ENCODE measurements around the gene CEP131. TPM values are rescaled to one million over a fixed set of nuclear protein-coding genes. Genes with fewer than 3 reads are reported as not detected.
A peak's percentile ranks its signal among the peaks of the same experiment; 100 is the strongest.

Gene CEP131
- total RNA-seq, 1 donor from 2014 or later: 35.1 TPM

DNA sequence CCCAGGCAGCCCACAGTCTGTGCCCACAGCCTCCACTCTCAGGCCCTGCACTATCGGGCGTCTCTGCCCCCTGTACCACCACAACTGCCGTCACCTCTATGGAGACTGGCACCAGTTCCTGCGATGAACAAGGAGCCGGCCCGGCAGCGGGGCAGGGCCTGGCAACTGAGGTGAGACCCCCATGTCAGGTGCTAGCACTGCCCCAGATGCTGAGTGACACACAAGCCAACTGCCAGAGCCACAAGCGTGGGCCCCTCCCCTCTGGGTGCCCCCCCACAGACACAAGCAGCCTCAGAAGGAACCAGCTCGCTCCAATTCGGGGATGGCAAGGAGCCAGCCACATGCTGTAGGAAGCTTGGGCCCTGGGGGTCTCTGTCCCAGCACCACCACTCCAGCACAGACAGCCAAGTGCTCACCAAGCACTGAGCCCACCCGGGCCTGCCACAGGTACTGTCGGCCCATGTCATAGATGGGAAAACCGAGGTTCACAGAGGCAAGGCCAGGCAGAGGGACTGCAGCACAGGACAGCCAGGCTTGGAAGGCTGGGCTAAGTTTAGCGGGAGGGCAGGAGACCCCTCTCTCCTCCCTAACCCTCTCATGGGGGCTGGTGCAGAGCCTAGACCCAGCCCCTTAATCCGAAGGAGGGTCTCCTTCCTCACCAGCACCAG, 58.9 kb downstream of the CEP131 start:
- peak; percentile 25 for DNase-seq
- TF ChIP-seq, protein P1, sequence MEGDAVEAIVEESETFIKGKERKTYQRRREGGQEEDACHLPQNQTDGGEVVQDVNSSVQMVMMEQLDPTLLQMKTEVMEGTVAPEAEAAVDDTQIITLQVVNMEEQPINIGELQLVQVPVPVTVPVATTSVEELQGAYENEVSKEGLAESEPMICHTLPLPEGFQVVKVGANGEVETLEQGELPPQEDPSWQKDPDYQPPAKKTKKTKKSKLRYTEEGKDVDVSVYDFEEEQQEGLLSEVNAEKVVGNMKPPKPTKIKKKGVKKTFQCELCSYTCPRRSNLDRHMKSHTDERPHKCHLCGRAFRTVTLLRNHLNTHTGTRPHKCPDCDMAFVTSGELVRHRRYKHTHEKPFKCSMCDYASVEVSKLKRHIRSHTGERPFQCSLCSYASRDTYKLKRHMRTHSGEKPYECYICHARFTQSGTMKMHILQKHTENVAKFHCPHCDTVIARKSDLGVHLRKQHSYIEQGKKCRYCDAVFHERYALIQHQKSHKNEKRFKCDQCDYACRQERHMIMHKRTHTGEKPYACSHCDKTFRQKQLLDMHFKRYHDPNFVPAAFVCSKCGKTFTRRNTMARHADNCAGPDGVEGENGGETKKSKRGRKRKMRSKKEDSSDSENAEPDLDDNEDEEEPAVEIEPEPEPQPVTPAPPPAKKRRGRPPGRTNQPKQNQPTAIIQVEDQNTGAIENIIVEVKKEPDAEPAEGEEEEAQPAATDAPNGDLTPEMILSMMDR (IDR thresholded peaks at IDR 0.05; ENCODE audit: partially characterized antibody, unreplicated experiment): no peak
- H3K4me1 Mint-ChIP-seq (ENCODE audit: low read depth, unreplicated experiment): peaks cover 9% of the 10 kb centered on the region
- H3K27ac Mint-ChIP-seq (ENCODE audit: unreplicated experiment): peak overlapping the region; percentile 82
- H3K36me3 Mint-ChIP-seq (ENCODE audit: unreplicated experiment): no peaks in the 10 kb centered on the region
- no peaks in the 10 kb centered on the region for H3K27me3 Mint-ChIP-seq (ENCODE audit: unreplicated experiment)
- H3K4me3 Mint-ChIP-seq (ENCODE audit: unreplicated experiment): peak overlapping the region; percentile 61
- peaks cover 2% of the 10 kb centered on the region for H3K9me3 Mint-ChIP-seq (ENCODE audit: unreplicated experiment)

DNA sequence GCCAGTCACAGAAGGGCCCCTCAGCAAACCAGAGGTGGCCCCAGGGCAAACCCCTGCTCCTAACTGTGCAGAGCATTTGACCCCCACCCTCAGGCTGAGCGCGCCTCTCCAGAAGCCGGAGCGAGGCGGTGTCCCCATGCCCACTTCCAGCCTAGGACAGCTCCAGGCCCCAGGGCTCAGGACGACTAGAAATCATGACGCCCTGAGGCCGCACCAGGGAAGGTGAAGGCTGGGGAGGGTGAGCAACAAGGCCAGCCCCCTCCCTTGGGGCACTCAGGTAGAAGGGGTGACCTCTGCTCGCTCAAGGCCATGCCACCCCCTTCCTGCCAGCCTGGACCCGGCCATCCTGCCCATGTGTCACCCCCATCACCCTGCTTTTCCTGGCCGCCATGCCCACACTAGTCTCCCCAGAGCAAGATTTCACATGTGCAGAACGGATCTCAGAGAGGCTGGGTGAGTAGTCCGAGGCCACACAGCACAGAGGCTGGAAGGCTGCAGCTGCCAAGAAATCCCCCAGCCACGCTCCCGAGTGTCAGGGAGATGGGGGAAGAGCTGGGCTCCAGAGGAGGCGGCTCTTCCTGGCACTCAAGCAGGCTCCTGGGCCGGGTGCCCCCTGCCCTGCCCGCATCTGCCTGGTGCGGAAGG, 59.6 kb downstream of the CEP131 start:
- H3K4me3 Mint-ChIP-seq (ENCODE audit: unreplicated experiment): no peak overlapping the region
- peak; percentile 13 for DNase-seq
- H3K27me3 Mint-ChIP-seq (ENCODE audit: unreplicated experiment): no peaks in the 10 kb centered on the region
- H3K27ac Mint-ChIP-seq (ENCODE audit: unreplicated experiment): no peak overlapping the region
- no peaks in the 10 kb centered on the region for H3K36me3 Mint-ChIP-seq (ENCODE audit: unreplicated experiment)
- TF ChIP-seq, protein P1 (IDR thresholded peaks at IDR 0.05; ENCODE audit: partially characterized antibody, unreplicated experiment): no peak
- H3K9me3 Mint-ChIP-seq (ENCODE audit: unreplicated experiment): peaks cover 2% of the 10 kb centered on the region
- H3K4me1 Mint-ChIP-seq (ENCODE audit: low read depth, unreplicated experiment): peaks cover 9% of the 10 kb centered on the region

- DNase-seq: peak; percentile 9
- H3K4me1 Mint-ChIP-seq (ENCODE audit: low read depth, unreplicated experiment): peaks cover 9% of the 10 kb centered on the region
- no peaks in the 10 kb centered on the region for H3K27me3 Mint-ChIP-seq (ENCODE audit: unreplicated experiment)
- no peaks in the 10 kb centered on the region for H3K36me3 Mint-ChIP-seq (ENCODE audit: unreplicated experiment)
- H3K9me3 Mint-ChIP-seq (ENCODE audit: unreplicated experiment): peaks cover 2% of the 10 kb centered on the region
- TF ChIP-seq, protein P1 (IDR thresholded peaks at IDR 0.05; ENCODE audit: partially characterized antibody, unreplicated experiment): no peak
- no peak overlapping the region for H3K27ac Mint-ChIP-seq (ENCODE audit: unreplicated experiment)
- H3K4me3 Mint-ChIP-seq (ENCODE audit: unreplicated experiment): no peak overlapping the region
These were observed 60.3 kb downstream of the CEP131 start for GRCh38 chr17:81162491-81162890.

GRCh38 chr17:81161972-81162371, 60.8 kb downstream of the CEP131 start:
- Mint-ChIP-seq H3K4me3 (ENCODE audit: unreplicated experiment) (no peak overlapping the region), H3K27me3 (ENCODE audit: unreplicated experiment) (no peaks in the 10 kb centered on the region), H3K27ac (ENCODE audit: unreplicated experiment) (no peak overlapping the region), H3K9me3 (ENCODE audit: unreplicated experiment) (peaks cover 2% of the 10 kb centered on the region), H3K36me3 (ENCODE audit: unreplicated experiment) (no peaks in the 10 kb centered on the region), H3K4me1 (ENCODE audit: low read depth, unreplicated experiment) (peaks cover 6% of the 10 kb centered on the region)
- DNase-seq: peak; percentile 11
- TF ChIP-seq, protein P1 (IDR thresholded peaks at IDR 0.05; ENCODE audit: partially characterized antibody, unreplicated experiment): no peak

DNA sequence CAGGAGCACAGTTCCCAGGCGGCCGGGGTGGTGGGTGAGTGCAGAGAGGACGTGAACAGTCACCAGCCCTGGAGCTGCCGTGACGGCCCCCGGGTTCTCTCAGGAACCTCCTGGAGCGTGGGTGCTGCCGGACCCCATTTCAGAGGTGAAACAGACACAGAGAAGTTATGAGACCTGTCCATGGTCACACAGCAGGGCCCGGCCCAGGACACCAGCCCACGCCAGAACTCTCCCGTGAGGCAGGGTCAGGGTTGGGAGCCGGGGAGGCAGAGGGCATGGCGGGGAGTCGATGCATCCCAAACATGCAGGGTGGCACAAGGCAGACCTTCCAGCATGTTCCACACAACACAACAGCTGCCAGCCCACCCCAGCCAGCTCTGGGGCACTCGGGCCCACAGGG, 61.2 kb downstream of the CEP131 start:
- H3K4me3 Mint-ChIP-seq (ENCODE audit: unreplicated experiment): no peak overlapping the region
- DNase-seq: no peak
- peaks cover 6% of the 10 kb centered on the region for H3K4me1 Mint-ChIP-seq (ENCODE audit: low read depth, unreplicated experiment)
- H3K27ac Mint-ChIP-seq (ENCODE audit: unreplicated experiment): no peak overlapping the region
- no peaks in the 10 kb centered on the region for H3K36me3 Mint-ChIP-seq (ENCODE audit: unreplicated experiment)
- H3K9me3 Mint-ChIP-seq (ENCODE audit: unreplicated experiment): peaks cover 2% of the 10 kb centered on the region
- TF ChIP-seq, protein P1 (IDR thresholded peaks at IDR 0.05; ENCODE audit: partially characterized antibody, unreplicated experiment): no peak
- H3K27me3 Mint-ChIP-seq (ENCODE audit: unreplicated experiment): no peaks in the 10 kb centered on the region
